ENCODE measurements around the gene PIP5KL1.

PIP5KL1 gene

GRCh38 chr9:127968700-127969383 is 38.3 kb upstream of the PIP5KL1 start:
- Histone ChIP-seq H3K4me3 (ENCODE audit: low read depth, low read length) (no peak overlapping the region), H3K36me3 (peaks cover 6% of the 10 kb centered on the region), H3K27me3 (ENCODE audit: insufficient read depth, low read depth, severe bottlenecking) (no peaks in the 10 kb centered on the region), H3K27ac (no peak overlapping the region), H3K9me3 (ENCODE audit: severe bottlenecking) (no peaks in the 10 kb centered on the region)
- no peak for DNase-seq
- TF ChIP-seq CTCF (IDR thresholded peaks at IDR 0.05; ENCODE audit: low read depth, low read length) = no peak

- peaks cover 8% of the 10 kb centered on the region for H3K36me3 ChIP-seq
- no peak overlapping the region for H3K27ac ChIP-seq
- H3K27me3 ChIP-seq (ENCODE audit: insufficient read depth, low read depth, severe bottlenecking) = no peaks in the 10 kb centered on the region
- H3K9me3 ChIP-seq (ENCODE audit: severe bottlenecking) = no peaks in the 10 kb centered on the region
- no peak for TF ChIP-seq CTCF (IDR thresholded peaks at IDR 0.05; ENCODE audit: low read depth, low read length)
- H3K4me3 ChIP-seq (ENCODE audit: low read depth, low read length) = no peak overlapping the region
- DNase-seq = no peak
Observed at GRCh38 chr9:127968042-127968441, 37.5 kb upstream of the PIP5KL1 start.

GRCh38 chr9:127967151-127967809 is 36.7 kb upstream of the PIP5KL1 start:
- no peaks in the 10 kb centered on the region for H3K9me3 ChIP-seq (ENCODE audit: severe bottlenecking)
- H3K27me3 ChIP-seq (ENCODE audit: insufficient read depth, low read depth, severe bottlenecking) = no peaks in the 10 kb centered on the region
- no peak overlapping the region for H3K27ac ChIP-seq
- peaks cover 9% of the 10 kb centered on the region for H3K36me3 ChIP-seq
- no peak overlapping the region for H3K4me3 ChIP-seq (ENCODE audit: low read depth, low read length)
- no peak for TF ChIP-seq CTCF (IDR thresholded peaks at IDR 0.05; ENCODE audit: low read depth, low read length)
- no peak for DNase-seq

GRCh38 chr9:127966416-127967150 is 36.0 kb upstream of the PIP5KL1 start:
- DNase-seq = no peak
- Histone ChIP-seq H3K4me3 (ENCODE audit: low read depth, low read length) (no peak overlapping the region), H3K27ac (no peak overlapping the region), H3K27me3 (ENCODE audit: insufficient read depth, low read depth, severe bottlenecking) (no peaks in the 10 kb centered on the region), H3K36me3 (peaks cover 13% of the 10 kb centered on the region), H3K9me3 (ENCODE audit: severe bottlenecking) (no peaks in the 10 kb centered on the region)
- TF ChIP-seq CTCF (IDR thresholded peaks at IDR 0.05; ENCODE audit: low read depth, low read length) = no peak

- no peaks in the 10 kb centered on the region for H3K9me3 ChIP-seq (ENCODE audit: severe bottlenecking)
- no peak overlapping the region for H3K27ac ChIP-seq
- no peak overlapping the region for H3K4me3 ChIP-seq (ENCODE audit: low read depth, low read length)
- H3K36me3 ChIP-seq = peaks cover 13% of the 10 kb centered on the region
- TF ChIP-seq CTCF (IDR thresholded peaks at IDR 0.05; ENCODE audit: low read depth, low read length) = no peak
- DNase-seq = no peak
- H3K27me3 ChIP-seq (ENCODE audit: insufficient read depth, low read depth, severe bottlenecking) = no peaks in the 10 kb centered on the region
Observed at GRCh38 chr9:127965953-127966352, 35.4 kb upstream of the PIP5KL1 start.

All from WERI-Rb-1 (cell line).